Eye (tissue), 1 donor: Measurements from ENCODE around the gene AGO3.
A peak's percentile ranks its signal among the peaks of the same experiment; 100 is the strongest.
"Not testable (repeated sequence)": the region's sequence is repeated elsewhere in the genome, so short reads cannot be mapped to it uniquely, and the experiment has no call there.

Experiments used
- DNase-seq: peaks from one replicate; pipeline ENCODE4 v3.0.0-alpha.2; 2015

Gene AGO3

DNA sequence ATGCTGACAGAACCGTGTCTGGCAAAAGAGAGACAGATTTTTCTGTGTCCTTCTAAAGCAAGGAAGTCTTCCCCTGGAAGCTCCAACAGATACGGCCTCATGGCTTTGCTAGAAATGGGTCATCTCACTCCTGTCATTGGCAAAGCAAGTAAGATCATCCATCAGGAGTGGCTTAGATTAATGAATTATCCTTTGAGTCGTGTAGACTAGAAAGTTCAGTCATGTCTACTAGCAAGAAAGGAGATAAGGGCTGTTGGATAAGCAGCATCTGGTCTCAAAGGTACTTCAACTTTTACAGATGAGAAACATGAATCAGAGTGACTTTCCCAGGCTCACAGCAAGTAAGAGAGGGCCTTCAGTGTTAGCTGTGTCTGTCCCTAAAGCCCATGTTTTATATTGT, 3.4 kb upstream of the AGO3 start:
- no peak for DNase-seq

DNA sequence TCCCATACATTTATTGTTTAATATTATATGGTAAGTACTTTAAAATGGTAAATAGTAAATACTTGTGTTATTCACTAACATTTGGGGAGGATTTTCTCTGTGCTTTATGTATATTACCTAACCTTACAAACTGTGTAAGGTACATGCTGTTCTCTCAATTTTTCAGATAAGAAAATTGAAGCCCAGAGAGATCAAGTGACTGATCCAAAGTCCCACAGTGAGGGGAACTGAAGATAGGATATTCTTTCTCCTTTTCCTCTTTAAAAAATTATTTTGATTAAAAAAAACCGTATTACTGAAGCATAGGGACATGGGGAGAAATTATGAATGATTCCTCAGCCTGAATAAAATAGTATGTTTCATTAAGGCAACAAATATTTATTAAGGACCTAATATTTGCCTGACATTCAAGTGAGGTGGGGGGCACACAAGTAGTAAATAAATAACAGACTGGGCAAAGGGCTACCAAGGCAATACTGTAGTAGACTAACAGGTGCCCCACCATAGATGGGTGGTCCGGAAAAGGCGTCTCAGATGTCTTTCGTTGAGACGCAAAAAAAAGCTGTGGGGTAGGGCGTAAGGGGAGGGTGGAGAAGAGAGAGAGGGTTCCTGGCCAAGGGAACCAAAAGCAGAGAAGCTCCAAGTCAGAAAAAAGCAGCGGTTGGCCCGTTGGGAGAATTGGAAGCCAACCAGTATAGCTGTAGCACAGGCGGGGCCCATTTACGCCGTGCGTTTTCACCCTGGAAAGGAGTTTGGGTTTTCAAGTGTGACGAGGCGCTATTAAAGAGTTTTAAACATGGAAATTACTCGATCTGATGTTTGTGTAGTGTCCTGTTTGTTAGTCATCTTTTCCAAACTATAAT, 944 bp upstream of the AGO3 start:
- peak; percentile 77 for DNase-seq

DNA sequence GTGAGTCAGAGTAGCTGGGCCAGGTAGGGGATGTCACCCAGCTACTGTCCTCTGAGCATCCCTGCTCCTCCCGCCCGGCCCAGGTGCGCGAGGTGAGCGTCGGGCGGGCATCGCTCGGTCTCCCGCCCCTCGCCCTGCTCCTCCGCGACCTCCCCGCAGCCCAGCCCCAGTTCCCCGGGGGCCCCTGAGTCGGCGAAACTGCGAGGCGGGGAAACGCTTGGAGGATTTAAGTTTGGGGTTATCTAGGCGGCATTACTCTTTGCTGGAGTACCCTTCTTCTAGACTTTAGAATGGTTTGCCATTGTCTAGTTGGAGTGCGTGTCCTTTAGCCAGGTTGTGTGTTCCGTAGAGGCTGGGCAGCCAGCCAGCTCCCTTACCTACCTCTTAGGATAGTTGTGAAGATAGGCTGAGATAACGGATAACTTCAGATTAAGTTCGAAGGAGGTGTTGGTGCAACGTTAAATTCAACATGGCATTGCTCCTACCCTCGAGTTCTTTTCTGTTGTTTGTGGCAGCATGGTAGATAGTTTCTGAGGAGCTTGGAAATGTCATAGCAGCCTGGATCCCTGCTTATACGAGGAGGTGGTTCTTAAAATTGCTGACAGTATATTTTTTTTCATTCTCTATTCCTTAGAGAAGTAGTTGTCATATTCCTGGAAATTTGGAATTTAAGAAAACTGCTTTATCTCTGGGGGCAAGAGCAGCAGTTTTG, 697 bp downstream of the AGO3 start:
- DNase-seq: no peak

DNA sequence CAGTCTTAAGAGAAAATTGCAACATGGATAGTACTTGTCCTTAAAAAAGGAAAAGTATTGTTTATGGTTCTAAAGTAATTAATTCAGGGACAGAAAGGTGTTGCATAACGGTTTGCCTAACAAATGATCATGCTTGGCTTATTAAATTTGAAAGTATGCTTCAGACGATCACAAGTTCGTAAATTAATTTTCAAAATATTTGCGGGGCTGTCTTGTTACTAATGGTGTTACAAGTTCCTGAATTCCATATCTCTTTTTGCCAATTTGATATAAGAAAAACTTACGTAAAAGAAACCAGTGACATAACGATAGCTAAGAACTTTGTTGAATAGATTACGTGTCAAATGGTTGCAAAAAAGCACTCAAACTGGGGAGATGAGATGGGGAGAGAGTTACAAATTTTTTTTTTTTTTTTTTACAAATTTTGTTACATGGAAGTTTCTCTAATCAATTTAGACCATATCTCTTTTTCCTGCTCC, 1.3 kb downstream of the AGO3 start:
- no peak for DNase-seq

DNA sequence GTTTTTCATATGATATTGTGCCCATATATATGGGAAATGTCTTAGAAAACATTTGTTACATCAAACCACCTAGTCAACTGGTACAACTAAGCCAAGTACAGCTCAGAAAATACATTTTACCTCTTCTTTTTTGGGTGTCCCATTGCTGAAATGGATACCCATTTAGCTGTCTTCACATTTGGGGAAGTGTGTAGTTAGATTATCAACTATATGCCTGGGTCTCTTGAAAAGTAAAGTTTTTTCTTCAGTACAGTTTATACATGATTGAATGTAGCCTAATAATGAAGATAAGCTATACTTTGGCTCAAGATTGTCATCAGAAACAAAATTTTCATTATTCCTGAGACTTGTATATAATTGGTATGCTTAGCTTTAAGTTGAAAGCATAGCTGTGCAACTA, 2.0 kb downstream of the AGO3 start:
- DNase-seq: no peak

DNA sequence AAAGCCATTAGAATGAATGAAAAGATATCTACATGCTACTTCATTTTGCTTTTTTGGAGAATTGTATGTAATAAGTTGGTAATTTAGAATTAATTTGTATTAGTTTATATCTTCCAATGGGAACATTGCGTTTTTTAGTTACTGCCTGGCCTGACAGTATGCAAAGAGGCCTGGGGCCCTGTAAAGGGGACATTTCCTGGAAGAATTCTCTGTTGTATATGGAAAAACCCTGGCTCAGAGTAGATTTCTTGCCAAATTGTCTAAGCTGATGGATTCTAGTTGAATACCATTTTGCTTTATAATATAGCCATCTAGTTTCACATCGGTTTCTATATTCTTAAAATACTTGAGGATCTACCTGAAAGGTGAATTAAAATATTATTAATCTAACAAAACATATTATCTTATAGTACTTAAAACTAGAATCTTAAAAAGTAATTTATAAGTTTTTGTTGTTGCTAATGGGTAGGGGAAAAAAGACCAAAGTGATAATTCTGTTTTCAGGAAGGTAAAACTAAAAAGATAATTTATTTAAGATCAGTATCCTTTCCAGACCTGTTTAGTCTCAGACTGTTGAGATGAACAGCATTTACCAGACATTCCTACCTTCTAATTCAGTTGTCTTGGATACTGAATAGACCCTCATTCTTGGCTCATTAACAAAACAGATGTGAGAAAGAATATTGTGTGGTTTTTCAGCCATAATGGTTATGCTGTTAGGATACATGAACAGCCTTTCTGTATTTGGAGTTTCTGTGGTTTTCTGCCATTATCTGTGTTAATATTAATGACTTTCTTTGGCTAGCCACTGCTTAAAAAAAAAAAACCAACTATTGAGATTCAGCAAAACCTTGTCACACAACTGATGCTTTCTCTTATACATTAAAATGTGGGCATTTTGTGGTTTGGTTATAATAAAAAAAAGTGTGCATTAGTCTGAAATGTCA, 4.8 kb downstream of the AGO3 start:
- DNase-seq: peak; percentile 73

DNA sequence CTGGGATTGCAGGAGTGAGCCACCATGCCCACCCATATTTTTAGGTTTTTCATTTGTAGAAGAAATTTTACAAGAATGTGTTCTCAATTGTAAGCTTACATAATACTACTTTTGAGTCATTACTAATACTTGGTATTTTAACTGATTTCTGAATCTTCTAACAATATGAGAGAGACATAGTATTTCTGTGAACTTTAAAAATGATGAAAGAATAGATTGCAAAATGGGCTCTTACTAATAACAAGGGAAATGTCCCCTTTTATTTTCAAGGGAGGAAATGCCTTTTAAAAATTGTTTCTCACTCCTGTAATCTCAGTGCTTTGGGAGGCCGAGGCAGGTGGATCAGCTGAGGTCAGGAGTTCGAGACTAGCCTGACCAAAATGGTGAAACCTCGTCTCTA, 5.9 kb downstream of the AGO3 start:
- DNase-seq: no peak

DNA sequence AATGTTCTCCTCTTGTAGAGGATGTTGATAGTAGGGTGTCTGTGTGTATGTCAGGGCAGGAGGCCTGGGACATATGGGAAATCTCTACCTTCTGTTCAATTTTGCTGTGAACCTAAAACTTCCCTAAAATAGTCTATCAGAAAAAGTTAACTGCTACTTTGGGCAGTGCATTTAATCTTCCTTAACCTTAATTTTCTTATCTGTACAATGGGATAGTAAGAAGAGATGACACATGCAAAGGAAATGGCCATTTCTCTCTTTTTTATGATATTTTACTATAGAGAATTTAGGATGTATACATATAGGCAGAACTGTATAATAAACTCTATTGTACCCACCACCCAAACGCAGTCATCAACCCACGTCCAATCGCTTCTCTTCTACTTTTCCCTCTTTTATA, 8.6 kb downstream of the AGO3 start:
- DNase-seq: no peak

DNA sequence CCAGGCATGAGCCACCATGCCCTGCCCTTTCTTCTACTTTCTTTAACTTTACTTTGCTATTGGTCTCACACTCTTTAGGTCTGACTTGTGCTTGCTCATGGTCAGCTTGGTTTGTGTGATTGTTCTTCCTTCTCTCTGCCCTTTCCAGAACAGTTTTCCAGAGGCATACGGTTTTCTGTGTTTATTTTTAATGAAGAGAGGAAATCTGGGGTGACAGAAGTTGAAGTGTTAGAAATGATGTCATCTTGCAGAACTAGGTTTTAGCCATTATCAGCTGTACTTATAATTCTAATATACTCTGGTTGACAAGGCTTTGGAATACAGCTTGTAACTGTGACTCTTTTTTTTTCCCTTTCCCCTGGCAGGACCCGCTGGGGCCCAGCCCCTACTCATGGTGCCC, 14.4 kb downstream of the AGO3 start:
- DNase-seq: no peak

DNA sequence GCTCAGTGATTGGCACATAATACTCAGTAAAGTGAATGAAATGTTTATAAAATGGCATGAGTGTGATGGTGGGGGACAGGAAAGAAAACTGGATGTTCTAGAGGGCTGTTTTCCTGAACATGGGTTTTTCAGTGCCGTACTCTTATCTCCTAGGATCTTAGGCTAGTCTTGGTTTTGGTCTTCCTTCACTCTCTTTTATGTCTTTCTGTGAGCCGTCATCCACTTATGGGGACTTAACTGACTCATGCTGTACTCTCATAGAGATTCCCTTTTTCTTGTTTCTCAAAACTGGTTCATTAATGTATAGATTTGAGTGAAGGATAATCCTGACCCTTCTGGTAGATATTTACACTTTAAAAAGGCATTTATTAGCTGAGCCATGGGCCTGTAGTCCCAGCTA, 16.6 kb downstream of the AGO3 start:
- no peak for DNase-seq

DNA sequence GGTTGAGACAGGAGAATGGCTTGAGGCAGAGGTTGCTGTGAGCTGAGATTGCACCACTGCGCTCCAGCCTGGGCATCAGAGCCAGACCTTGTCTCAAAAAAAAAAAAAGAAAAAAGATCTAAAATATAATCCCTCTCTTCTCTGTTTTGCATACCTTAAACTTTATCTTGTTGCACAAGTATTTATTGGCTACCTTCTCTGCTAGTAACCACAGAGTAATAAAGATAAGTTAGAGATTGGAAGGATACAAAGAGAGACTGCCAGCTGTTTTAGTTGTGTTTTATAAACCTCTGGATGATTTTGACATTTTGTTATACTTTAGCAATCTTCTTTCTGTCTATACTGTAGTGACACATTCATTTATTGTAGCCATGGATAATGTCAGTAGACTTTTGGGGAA, 27.7 kb downstream of the AGO3 start:
- no peak for DNase-seq

DNA sequence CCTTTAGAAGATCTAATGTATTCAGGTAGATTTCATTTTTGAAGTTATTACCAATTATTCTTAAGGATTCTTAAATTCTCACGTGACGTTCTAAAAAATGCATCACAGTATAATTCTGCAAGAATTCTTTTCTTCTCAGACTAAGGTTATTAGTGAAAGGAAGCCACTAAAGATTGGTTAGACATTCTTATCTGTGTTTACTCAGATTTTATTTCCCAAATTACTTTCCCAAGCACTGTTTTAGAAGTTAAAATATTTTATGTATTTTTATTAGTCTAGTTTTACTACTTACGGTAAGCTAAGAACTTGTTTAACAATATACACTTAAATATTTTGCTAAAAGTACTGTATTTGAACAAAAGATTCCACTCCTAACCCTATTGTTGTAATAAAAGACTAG, 28.4 kb downstream of the AGO3 start:
- no peak for DNase-seq

DNA sequence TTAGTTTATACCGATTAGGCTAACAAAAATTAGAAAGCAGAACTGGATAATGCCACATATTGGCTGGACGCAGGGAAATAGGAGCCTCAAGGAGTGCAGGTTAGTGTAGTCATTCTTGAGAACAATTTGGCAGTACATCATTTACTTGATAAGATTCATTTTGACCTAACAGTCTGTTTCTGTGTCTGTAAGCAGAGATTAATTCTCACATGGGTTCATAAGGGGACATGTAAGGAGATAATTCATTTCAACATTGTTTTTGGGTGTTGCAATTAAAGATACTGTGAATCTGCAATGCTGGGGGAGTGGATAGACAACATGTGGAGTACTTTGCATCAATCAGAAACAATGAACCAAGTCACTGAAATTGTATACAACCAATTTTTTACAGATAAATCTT, 32.0 kb downstream of the AGO3 start:
- DNase-seq: no peak

DNA sequence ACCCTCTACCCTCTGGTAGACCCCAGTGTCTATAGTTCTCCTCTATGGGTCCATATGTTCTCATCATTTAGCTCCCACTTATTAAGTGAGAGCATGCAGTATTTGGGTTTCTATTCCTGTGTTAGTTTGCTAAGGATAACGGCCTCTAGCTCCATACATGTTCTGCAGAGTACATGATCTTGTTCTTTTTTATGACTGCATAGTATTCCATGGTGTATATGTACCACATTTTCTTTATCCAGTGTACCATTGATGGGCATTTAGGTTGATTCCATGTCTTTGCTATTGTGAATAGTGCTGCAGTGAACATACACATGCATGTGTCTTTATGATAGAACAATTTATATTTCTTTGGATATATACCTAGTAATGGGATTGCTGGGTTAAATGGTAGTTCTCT, 33.4 kb downstream of the AGO3 start:
- not testable (repeated sequence) for DNase-seq

DNA sequence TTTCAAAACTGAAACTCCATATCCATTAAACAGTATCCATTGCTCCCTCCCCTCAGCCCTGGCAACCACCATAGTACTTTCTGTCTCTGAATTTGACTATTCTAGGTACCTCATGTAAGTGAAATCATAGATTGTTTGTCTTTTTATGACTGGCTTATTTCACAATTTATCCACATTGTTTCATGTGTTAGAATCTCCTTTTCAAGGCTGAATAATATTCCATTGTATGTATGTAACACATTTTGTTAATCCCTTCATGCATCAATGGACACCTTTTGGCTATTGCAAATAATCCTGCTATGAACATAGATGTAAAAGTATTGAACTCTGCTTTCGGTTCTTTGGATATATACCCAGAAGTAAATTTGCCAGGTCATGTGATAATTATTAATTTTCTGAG, 37.5 kb downstream of the AGO3 start:
- DNase-seq: no peak

DNA sequence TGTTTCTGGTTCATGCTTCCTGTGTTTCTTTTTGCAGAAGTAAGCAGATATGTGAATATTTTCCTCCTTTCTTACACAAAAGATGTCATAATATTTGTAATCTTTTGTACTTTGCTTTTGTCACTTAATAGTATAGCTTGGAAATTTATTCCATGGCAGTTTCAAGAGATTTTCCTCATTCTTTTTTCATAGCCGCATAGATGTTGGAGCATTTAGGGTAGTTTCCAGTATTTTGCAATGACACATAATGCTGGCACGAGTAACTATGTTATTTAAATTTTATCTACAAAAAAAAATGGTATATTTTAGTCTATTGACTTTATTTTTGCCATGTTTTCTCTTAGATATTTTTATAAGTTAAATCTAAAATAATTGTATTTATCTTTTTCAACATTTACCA, 40.7 kb downstream of the AGO3 start:
- DNase-seq: no peak

DNA sequence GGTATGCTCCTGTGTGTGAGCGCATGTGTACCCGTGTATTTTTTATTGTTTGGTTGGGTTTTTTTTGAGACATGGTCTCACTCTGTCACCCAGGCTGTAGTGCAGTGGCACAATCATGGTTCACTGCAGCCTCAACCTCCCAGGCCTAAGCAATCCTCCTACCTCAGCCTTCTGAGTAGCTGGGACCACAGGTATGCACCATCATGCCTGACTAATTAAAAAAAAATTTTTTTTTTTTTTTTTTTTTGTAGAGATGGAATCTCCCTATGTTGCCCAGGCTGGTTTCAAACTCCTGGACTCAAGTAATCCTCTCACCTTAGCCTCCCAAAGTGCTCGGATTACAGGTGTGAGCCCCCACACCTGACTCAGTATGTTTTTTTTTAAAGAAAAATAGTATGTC, 41.7 kb downstream of the AGO3 start:
- not testable (repeated sequence) for DNase-seq

DNA sequence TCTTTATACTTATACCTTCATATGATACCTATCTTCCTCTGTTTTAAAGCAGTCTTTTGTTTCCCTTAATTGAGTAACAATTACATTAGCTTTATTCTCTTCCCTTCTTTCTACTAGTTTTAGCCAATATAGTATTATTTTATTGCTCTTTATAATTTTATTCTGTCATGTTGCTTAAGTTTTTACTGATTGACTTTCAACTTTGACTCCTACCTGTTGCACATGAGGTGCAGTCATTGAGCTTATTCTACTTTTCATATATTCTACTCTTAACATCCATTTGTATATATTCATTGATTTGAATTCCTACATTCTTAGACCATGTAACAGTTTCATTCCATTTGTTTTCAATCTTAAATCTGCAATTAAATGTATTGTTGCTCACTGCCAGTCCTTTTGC, 49.2 kb downstream of the AGO3 start:
- DNase-seq: no peak

DNA sequence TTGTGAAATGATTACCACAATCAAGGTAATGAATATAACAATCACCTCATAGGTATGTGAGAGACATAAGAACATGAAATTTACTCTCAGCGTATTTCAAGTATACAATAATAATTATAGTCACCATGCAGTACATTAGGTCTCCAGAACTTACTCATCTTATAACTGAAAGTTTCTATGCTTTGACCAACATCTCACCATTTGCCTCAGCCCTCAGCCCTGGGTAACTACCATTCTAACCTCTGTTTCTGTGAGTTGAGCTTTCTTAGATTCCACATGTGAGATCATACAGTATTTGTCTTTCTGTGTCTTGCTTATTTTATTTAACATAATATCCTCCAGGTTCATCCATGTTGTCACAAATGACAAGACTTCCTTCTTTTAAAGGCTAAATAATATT, 57.3 kb downstream of the AGO3 start:
- no peak for DNase-seq

DNA sequence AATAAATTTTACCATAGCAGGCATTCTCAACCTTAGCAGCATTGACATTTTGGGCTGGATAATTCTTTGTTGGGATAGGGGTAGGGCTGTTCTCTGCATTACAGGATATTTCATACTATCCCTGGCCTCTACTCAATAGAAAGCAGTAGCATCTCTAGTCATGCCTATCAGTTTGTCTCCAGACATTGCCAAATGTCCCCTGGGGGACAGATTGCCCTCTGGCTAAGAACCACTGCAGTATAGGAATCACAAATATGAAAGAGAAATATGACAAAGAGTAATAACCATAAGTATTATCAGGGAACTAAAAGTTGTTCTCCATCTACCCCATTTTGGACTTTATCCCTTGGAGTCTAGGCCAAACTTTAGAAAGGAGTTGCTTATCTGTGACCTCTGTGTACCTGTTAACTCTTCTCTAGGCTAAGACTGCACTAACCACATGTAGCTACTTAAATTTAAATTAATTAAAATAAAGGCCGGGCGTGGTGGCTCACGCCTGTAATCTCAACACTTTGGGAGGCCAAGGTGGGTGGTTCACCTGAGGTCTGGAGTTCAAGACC, 76.1 kb downstream of the AGO3 start:
- peak; percentile 4 for DNase-seq

DNA sequence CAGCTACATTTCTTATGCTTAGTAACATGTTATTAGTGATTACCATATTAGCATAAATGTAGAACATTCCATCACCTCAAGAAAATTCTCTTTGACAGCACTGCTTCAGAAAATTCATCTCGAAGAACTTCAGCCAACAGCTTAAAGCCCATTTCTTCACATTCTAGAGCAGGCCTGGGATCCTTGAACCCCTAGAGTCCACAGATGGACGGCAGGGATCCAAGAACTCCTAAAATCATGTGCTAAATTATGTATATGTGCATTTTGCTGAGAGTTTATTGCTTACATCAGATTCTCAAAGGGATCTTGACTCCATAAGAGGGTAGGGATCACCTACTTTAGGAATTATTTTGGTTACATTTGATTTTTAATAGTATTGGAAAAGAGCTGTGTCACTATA, 76.8 kb downstream of the AGO3 start:
- DNase-seq: no peak

DNA sequence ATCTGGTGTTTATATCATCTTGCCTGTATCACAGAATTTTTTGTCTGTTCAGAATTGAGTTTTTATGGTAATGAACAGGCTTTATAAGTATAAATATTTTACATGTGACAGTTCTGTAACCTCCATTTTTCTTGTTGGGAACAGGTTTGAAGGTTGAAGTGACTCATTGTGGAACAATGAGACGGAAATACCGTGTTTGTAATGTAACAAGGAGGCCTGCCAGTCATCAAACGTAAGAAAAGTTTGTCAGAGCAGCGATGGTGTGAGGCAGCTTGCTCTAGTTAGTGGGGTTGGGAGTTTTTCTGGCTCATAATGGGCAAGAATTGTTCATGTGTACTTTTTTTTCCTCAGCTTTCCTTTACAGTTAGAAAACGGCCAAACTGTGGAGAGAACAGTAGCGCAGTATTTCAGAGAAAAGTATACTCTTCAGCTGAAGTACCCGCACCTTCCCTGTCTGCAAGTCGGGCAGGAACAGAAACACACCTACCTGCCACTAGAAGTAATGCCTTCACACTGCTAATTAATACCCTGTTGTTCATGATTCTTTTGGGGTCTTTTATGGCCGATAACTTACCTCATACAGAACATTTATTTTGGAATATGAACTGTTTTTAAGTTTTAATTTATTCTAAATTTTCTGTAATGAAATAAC, 77.8 kb downstream of the AGO3 start:
- DNase-seq: no peak
